ENCODE data around the gene PPIF.

The PPIF gene

GRCh38 chr10:79306644-79307220, 40.5 kb upstream of the PPIF start:
- H3K4me1 ChIP-seq (ENCODE audit: control insufficient read depth, insufficient read depth, low read length, unreplicated experiment), result peaks cover 6% of the 10 kb centered on the region
- H3K79me2 ChIP-seq (ENCODE audit: control insufficient read depth, insufficient read depth, low read length, unreplicated experiment), result no peaks in the 10 kb centered on the region
- H3K4me3 ChIP-seq (ENCODE audit: low read depth, low read length), result no peak overlapping the region
- H3K27ac ChIP-seq (ENCODE audit: low read depth, low read length), result no peak overlapping the region
- no peaks in the 10 kb centered on the region for H3K27me3 ChIP-seq (ENCODE audit: insufficient read depth, low read length)
- H2AFZ ChIP-seq (ENCODE audit: low read length, unreplicated experiment), result no peak overlapping the region
- H3K36me3 ChIP-seq (ENCODE audit: insufficient read depth, low read length), result peaks cover 33% of the 10 kb centered on the region; the same call in 1 of the 2 replicates

DNA sequence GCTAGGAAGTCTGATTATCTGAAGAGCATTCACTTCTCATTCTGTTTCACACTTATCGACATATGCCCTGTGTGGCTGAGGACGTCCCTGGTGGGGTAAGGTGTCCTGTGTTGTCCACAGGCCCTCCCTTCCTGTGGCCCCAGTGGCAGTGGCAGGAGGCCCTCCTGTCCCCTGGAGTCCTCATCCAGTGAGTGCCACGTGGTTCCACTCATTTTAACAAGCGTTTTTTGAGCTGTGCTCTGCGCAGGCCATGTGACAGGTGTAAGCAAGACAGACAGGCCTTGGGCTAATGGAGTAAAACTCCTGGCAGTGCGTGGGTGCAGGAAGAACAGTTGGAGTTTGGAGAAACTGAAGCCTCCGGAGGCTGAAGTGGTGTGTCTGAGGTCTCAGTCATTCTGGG, 39.3 kb upstream of the PPIF start:
- peaks cover 30% of the 10 kb centered on the region; the same call in 1 of the 2 replicates for H3K36me3 ChIP-seq (ENCODE audit: insufficient read depth, low read length)
- H3K4me3 ChIP-seq (ENCODE audit: low read depth, low read length), result no peak overlapping the region
- H3K4me1 ChIP-seq (ENCODE audit: control insufficient read depth, insufficient read depth, low read length, unreplicated experiment), result peaks cover 6% of the 10 kb centered on the region
- no peaks in the 10 kb centered on the region for H3K27me3 ChIP-seq (ENCODE audit: insufficient read depth, low read length)
- H3K27ac ChIP-seq (ENCODE audit: low read depth, low read length), result no peak overlapping the region
- no peak overlapping the region for H2AFZ ChIP-seq (ENCODE audit: low read length, unreplicated experiment)
- no peaks in the 10 kb centered on the region for H3K79me2 ChIP-seq (ENCODE audit: control insufficient read depth, insufficient read depth, low read length, unreplicated experiment)

DNA sequence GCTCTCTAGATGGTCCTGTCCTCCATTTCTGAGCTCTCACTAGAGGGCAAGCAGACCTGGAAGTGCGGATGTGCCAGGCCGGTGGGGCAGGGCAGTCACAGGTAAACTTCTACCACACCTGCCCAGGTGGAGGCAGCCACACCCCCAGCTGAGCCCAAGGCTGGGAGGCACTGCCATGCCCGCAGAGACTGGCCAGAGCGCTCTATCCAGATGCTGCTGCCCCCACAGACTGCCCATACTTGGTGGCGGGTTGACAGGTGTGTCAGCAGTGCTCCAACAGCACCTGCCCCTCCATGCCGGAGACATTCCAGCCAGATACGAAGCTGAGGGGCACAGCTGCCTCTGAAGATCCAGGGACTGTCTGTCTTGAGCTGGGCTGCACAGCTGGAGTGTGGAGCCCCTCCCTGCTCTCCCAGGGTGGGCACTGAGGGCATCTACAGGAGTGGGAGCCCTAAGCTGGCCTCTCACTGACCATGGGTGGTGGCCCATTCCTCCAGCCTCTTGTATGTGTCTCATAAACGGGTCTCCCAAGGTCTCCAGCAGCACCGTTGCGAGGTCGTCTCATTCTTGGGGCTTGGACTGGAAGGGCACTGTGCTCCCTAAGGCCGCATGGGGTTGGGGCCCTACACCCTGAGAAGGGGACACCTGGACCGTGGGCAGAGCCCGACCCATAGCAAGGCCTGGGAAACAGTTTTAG, 38.2 kb upstream of the PPIF start:
- Histone ChIP-seq H3K4me3 (ENCODE audit: low read depth, low read length) (no peak overlapping the region), H3K27ac (ENCODE audit: low read depth, low read length) (no peak overlapping the region), H3K36me3 (ENCODE audit: insufficient read depth, low read length) (peaks cover 22% of the 10 kb centered on the region; the same call in 1 of the 2 replicates), H2AFZ (ENCODE audit: low read length, unreplicated experiment) (no peak overlapping the region), H3K79me2 (ENCODE audit: control insufficient read depth, insufficient read depth, low read length, unreplicated experiment) (no peaks in the 10 kb centered on the region), H3K4me1 (ENCODE audit: control insufficient read depth, insufficient read depth, low read length, unreplicated experiment) (peaks cover 6% of the 10 kb centered on the region), H3K27me3 (ENCODE audit: insufficient read depth, low read length) (no peaks in the 10 kb centered on the region)

DNA sequence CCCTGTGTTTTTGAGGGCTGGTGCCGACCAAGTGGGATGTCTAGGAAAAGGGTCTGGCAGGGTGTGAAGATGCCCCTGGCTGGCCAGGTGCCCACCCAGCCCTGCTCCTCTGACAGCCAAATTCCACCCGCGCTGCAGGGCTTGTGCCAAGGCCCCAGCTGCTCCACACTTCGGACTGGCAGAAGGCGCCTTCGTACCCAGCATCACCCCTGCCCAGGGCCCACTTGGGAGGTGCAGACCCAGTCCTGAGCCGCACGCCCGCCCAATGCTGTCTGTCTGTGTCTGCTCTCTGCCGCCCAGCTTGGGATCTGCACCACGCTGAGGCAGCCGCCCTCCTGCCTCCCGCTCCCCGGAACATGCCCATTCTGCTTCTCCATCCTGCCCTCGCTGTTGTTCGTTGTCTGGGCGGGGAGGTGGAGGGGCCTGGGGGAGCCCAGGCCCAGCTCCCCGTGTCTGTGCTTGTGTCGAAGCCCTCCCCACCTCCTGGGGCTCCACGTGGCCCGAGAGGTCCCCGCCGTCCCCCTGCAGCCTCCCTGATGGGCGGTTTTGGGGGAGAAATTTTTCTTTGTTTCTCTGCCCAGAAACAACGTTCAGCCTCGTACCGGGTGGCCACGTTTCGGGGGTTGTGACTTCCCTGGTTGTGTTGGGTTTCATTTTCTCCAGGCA, 36.9 kb upstream of the PPIF start:
- peaks cover 20% of the 10 kb centered on the region; the same call in 1 of the 2 replicates for H3K36me3 ChIP-seq (ENCODE audit: insufficient read depth, low read length)
- H3K4me1 ChIP-seq (ENCODE audit: control insufficient read depth, insufficient read depth, low read length, unreplicated experiment), result no peaks in the 10 kb centered on the region
- no peak overlapping the region for H2AFZ ChIP-seq (ENCODE audit: low read length, unreplicated experiment)
- no peak overlapping the region for H3K4me3 ChIP-seq (ENCODE audit: low read depth, low read length)
- no peaks in the 10 kb centered on the region for H3K27me3 ChIP-seq (ENCODE audit: insufficient read depth, low read length)
- no peaks in the 10 kb centered on the region for H3K79me2 ChIP-seq (ENCODE audit: control insufficient read depth, insufficient read depth, low read length, unreplicated experiment)
- no peak overlapping the region for H3K27ac ChIP-seq (ENCODE audit: low read depth, low read length)

DNA sequence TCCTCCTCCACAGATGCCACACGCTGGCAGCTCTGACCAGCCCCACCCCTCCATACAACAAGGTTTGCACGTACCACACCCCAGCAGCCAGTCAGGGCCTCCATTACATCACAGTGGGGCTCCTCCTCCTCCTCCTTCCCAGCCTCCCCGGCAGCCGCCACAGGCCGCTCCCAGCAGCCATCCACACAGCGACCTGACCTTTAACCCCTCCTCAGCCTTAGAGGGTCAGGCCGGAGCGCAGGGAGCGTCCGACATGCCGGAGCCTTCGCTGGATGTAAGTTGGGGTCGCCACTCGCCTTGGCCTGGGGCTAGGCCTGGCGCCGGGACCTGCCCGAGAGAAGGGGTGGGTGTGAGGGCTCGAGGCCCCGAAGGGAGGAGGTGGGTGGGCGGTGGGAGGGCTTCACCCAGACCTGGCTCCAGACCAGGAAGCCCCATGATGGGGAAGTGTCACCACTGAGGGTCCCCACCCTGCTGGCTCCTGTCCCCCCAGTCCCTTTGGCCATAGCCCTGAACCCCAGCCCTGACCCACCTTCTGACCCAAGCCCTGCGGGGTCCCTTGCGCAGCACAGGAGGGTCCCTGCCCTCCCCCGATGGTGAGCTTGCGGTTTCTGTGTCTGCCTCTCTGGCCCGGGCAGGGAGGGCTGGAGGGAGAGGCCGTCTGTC, 36.2 kb upstream of the PPIF start:
- Histone ChIP-seq H3K4me3 (ENCODE audit: low read depth, low read length) (no peak overlapping the region), H2AFZ (ENCODE audit: low read length, unreplicated experiment) (no peak overlapping the region), H3K4me1 (ENCODE audit: control insufficient read depth, insufficient read depth, low read length, unreplicated experiment) (no peaks in the 10 kb centered on the region), H3K36me3 (ENCODE audit: insufficient read depth, low read length) (peaks cover 15% of the 10 kb centered on the region; the same call in 1 of the 2 replicates), H3K27ac (ENCODE audit: low read depth, low read length) (no peak overlapping the region), H3K79me2 (ENCODE audit: control insufficient read depth, insufficient read depth, low read length, unreplicated experiment) (no peaks in the 10 kb centered on the region), H3K27me3 (ENCODE audit: insufficient read depth, low read length) (no peaks in the 10 kb centered on the region)

GRCh38 chr10:79311581-79312407, 35.5 kb upstream of the PPIF start:
- Histone ChIP-seq H3K27me3 (ENCODE audit: insufficient read depth, low read length) (no peaks in the 10 kb centered on the region), H3K27ac (ENCODE audit: low read depth, low read length) (no peak overlapping the region), H3K36me3 (ENCODE audit: insufficient read depth, low read length) (peaks cover 12% of the 10 kb centered on the region; the same call in 1 of the 2 replicates)

DNA sequence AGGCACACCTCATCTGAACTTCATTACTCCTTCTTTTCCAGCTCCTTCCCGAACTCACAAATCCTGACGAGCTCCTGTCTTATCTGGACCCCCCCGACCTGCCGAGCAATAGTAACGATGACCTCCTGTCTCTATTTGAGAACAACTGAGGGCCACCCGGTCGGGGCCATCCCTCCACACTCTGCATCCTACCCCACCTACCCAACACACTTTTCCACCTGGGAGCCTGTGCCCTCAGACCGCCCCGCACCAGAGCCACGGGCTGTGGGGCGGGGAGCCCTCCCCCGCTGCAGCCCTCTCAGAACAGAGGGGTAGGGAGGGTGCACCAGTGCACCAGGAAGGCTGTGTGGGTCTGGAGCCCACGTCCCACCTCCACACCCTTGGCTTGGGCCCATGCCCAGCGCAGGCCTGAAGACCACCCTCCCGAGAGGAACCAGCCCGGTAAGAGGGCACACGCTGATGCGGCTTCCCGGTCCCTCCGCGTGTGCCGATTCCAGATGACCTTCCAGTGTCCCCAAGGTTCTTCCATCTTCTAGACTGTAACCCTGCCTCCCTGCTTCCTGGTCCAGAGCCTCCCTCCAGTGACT, 34.6 kb upstream of the PPIF start:
- Histone ChIP-seq H3K4me1 (ENCODE audit: control insufficient read depth, insufficient read depth, low read length, unreplicated experiment) (peaks cover 14% of the 10 kb centered on the region), H3K36me3 (ENCODE audit: insufficient read depth, low read length) (peaks cover 12% of the 10 kb centered on the region; the same call in 1 of the 2 replicates), H3K27me3 (ENCODE audit: insufficient read depth, low read length) (no peaks in the 10 kb centered on the region), H3K79me2 (ENCODE audit: control insufficient read depth, insufficient read depth, low read length, unreplicated experiment) (no peaks in the 10 kb centered on the region), H3K27ac (ENCODE audit: low read depth, low read length) (no peak overlapping the region), H2AFZ (ENCODE audit: low read length, unreplicated experiment) (no peak overlapping the region), H3K4me3 (ENCODE audit: low read depth, low read length) (no peak overlapping the region)

More at GRCh38 chr10:79311581-79312407, 35.5 kb upstream of the PPIF start:
- H2AFZ ChIP-seq (ENCODE audit: low read length, unreplicated experiment), result no peak overlapping the region
- H3K4me3 ChIP-seq (ENCODE audit: low read depth, low read length), result no peak overlapping the region
- H3K4me1 ChIP-seq (ENCODE audit: control insufficient read depth, insufficient read depth, low read length, unreplicated experiment), result peaks cover 5% of the 10 kb centered on the region
- no peaks in the 10 kb centered on the region for H3K79me2 ChIP-seq (ENCODE audit: control insufficient read depth, insufficient read depth, low read length, unreplicated experiment)

DNA sequence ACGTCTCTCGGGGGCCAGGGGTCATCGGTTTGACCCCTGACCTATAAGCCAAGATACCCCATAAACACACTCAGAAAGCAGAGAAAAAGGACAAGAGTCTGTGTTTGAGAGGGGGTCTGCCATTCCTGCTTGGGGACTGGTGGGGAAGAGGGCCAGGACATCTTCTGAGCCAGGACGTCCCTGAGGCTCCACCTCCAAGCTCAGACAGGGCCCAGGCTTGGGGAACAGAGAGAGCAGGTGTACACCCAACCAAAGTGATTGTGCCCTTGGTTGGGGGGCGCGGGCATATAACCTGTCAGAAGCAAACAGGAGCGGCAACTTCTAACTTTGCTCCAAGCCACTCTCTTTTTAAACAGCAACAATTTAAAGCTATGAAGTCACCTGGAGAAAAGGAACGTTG, 33.9 kb upstream of the PPIF start:
- Histone ChIP-seq H3K27ac (ENCODE audit: low read depth, low read length) (no peak overlapping the region), H3K36me3 (ENCODE audit: insufficient read depth, low read length) (peaks cover 6% of the 10 kb centered on the region; the same call in 1 of the 2 replicates), H3K4me1 (ENCODE audit: control insufficient read depth, insufficient read depth, low read length, unreplicated experiment) (peaks cover 21% of the 10 kb centered on the region), H3K79me2 (ENCODE audit: control insufficient read depth, insufficient read depth, low read length, unreplicated experiment) (no peaks in the 10 kb centered on the region), H3K4me3 (ENCODE audit: low read depth, low read length) (no peak overlapping the region), H3K27me3 (ENCODE audit: insufficient read depth, low read length) (no peaks in the 10 kb centered on the region), H2AFZ (ENCODE audit: low read length, unreplicated experiment) (no peak overlapping the region)

- H3K27me3 ChIP-seq (ENCODE audit: insufficient read depth, low read length), result no peaks in the 10 kb centered on the region
- no peak overlapping the region for H2AFZ ChIP-seq (ENCODE audit: low read length, unreplicated experiment)
- H3K4me1 ChIP-seq (ENCODE audit: control insufficient read depth, insufficient read depth, low read length, unreplicated experiment), result peaks cover 23% of the 10 kb centered on the region
- no peaks in the 10 kb centered on the region for H3K79me2 ChIP-seq (ENCODE audit: control insufficient read depth, insufficient read depth, low read length, unreplicated experiment)
- peaks cover 4% of the 10 kb centered on the region; the same call in 1 of the 2 replicates for H3K36me3 ChIP-seq (ENCODE audit: insufficient read depth, low read length)
- H3K27ac ChIP-seq (ENCODE audit: low read depth, low read length), result no peak overlapping the region
- H3K4me3 ChIP-seq (ENCODE audit: low read depth, low read length), result no peak overlapping the region
Measured at GRCh38 chr10:79313911-79314439, 33.3 kb upstream of the PPIF start.
